Retinal pigment epithelial cell (primary cell): ENCODE data around the gene RPLP2.
A peak's percentile ranks its signal among the peaks of the same experiment; 100 is the strongest.

Experiments
- DNase-seq: peaks from one replicate; pipeline ENCODE4 v3.0.0-alpha.2; 2010; ENCODE audit warnings: low read depth
- H3K4me3 ChIP-seq: 2 replicates; pipeline ENCODE4 v1.5.1; 2011; ENCODE audit warnings: mild to moderate bottlenecking, low read length, control low read depth, moderate library complexity
- TF ChIP-seq, protein P1 (sequence below): conservative IDR thresholded peaks from 2 replicates; pipeline ENCODE4 v1.5.1; 2011; ENCODE audit warnings: low read depth, low read length, control low read depth, inconsistent platforms

Gene RPLP2

DNA sequence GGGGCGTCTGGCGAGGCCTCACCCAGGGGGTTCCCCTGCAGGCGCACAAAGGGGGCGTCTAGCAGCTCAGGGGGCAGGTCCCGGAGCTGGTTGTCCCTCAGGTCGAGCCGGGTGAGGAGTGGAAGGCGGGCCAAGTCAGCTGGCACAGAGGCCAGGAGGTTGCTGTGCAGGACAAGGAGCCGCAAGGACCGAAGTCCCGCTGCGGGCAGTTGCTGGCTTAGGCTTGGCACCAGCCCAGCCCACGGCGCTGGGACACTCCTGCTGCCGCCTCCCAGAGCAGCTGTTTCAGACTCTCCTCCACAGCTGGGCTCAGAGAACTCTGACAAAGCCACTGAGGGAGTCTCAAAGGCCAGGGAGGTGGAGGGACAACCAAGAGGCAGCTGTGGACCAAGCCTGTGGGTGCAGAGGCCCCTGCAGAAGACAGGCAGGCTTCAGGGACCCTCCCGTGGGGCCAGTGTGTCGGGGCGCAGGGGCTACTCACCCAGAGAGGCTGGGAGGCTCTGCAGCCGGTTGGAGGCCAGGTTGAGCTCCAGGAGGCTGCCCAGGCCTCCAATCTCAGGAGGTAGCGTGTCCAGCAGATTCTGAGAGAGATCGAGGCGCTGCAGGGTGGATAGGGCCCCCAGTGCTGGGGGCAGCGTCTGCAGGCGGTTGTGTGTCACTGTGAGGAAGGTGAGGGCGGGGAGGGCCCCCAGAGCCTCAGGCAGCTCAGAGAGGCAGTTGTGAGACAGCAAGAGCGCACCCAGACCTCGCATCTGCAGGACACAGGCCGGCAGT is 6.9 kb upstream of the RPLP2 start:
- DNase-seq: no peak
- TF ChIP-seq, protein P1, sequence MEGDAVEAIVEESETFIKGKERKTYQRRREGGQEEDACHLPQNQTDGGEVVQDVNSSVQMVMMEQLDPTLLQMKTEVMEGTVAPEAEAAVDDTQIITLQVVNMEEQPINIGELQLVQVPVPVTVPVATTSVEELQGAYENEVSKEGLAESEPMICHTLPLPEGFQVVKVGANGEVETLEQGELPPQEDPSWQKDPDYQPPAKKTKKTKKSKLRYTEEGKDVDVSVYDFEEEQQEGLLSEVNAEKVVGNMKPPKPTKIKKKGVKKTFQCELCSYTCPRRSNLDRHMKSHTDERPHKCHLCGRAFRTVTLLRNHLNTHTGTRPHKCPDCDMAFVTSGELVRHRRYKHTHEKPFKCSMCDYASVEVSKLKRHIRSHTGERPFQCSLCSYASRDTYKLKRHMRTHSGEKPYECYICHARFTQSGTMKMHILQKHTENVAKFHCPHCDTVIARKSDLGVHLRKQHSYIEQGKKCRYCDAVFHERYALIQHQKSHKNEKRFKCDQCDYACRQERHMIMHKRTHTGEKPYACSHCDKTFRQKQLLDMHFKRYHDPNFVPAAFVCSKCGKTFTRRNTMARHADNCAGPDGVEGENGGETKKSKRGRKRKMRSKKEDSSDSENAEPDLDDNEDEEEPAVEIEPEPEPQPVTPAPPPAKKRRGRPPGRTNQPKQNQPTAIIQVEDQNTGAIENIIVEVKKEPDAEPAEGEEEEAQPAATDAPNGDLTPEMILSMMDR: no peak
- no peak overlapping the region for H3K4me3 ChIP-seq

DNA sequence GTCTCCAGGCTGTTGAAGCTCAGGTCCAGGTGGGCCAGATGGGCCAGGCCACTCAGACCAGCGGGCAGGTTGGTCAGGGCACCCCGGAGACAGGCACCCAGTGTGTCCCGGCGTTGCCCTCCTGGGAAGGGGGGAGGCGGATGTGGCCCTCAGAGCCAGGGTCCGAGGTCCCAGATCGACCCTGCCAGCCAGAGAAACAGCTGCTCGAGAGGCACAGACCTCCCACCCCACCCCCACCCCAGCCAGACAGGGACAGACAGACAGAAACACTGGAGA is 6.4 kb upstream of the RPLP2 start:
- TF ChIP-seq, protein P1: no peak
- DNase-seq: no peak
- no peak overlapping the region for H3K4me3 ChIP-seq

DNA sequence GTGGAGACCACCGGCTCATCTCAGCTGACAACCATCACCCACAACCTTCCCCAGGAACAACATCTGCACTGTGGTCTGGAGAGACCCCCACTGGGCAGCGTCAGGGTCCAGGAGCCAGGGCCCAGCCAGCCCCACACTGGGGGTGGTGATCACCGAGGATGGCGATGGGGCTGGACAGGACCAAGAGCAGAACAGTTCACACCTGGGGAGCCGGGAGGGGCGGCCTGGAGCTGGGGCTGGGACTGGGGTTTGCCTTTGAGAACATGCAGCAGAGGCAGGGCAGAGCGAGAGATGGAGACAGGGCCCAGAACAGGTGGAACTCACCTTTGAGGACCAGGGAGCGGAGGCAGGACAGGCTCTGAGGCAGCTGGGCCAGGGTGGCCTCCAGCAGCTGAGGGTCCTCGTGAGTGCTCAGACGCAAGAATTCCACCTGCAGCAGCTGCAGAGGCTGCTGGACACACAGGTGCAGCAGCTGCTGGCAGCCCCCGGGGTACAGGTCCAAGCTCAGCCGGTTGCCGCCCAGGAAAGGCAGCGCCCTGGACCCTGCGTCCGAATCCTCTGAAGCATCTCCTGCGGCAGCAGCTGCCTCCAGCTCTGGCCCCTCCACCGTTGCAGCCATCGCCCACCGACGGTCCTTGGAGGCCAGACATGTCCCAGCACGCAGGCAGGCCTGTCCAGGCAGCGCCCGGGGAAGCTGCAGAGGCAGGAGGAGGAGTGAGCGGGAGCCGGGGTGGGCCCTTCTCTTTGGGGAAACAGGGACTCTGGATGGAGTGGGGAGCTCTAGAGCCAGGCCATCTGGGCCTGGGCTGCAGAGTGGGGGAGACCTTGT is 5.8 kb upstream of the RPLP2 start:
- peak overlapping the region; percentile 63 for H3K4me3 ChIP-seq
- TF ChIP-seq, protein P1: no peak

DNA sequence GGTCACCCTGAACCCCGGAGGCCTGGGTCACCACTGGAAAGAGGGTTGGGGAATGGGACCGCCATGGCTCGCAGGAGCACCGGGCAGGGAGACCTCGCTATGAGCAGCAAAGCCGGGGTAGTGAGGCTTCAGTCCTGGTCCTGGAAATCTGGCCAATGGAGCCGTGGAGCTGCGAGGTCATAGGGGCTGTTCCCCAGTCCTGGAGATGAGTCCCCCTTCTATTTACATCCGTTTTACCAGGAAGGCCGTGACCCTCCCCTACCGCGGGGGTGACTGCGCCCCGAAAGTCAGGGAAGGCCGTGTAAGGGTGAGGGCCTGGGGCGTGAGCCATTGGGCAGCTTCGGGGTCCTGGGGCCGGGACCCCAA is 5.2 kb upstream of the RPLP2 start:
- peak overlapping the region; percentile 63 for H3K4me3 ChIP-seq
- TF ChIP-seq, protein P1: no peak
- DNase-seq: no peak

More for the DNA sequence above, 5.8 kb upstream of the RPLP2 start:
- no peak for DNase-seq

DNA sequence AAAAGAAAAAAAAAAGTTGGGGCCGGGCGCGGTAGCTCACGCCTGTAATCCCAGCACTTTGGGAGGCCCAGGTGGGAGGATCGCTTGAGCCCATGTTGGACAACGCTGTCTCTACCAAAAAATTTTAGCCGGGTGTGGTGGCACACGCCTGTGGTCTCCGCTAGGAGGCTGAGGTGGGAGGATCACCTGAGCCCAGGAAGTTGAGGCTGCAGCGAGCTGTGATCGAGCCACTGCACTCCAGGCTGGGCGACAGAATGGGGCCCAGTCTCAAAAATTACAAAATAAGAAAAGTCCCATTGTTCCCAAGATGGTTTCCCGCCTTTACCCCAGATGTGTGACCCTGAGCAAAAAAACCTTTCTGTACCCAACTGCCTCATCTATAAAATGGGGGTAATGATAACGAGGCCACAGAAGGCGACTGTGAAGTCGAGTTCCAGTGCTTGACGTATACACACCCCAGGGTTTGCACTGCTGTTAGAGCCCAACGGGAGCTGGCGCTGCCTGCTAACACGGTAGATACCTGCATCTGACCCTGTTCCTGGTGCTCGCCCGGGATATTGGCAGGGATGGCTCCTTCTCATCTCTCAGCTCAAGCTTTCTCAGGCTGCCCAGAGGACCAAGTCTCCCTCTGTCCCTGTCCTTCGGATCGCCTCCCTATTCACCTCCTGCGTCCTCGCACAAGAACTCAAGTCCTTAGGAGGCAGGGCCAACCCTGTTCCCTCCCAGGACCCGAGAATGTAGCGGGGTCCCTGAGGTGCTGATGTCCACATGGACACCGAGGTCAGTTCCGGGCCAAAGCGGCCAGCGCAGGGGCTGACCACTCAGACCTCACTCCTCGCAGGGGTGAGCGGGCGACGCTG is 1.1 kb upstream of the RPLP2 start:
- peak overlapping the region; percentile 88 for H3K4me3 ChIP-seq
- DNase-seq: no peak
- TF ChIP-seq, protein P1: no peak

DNA sequence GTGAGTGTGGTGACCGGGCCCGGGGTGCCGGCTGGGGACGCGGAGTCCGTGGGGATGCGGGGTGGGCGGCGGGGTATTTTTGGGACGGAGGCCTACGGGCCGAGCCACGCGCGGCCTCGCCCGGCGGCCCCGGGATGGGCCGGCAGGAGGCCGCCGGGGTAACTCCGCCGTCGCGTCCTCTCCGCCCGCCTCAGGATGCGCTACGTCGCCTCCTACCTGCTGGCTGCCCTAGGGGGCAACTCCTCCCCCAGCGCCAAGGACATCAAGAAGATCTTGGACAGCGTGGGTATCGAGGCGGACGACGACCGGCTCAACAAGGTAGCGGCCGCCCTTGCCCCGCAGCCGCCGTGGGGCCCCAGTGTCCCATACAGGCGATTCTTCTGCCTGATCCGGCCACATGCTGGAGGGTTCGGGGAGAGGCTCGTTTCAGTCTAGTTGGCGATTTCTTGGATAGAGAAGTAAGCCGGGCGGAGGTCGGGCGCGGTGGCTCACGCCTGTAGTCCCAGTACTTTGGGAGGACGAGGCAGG is 337 bp downstream of the RPLP2 start:
- TF ChIP-seq, protein P1: no peak
- DNase-seq: no peak
- H3K4me3 ChIP-seq: peak overlapping the region; percentile 88
